NCI-H2081 treated with DMSO at 0.1 percent for 48 hours (cell line): ENCODE measurements around the gene CREB5.
"Not testable (repeated sequence)": the region's sequence is repeated elsewhere in the genome, so short reads cannot be mapped to it uniquely, and the experiment has no call there.

Experiments used
- DNase-seq: peaks from one replicate; lab custom pipeline; 2025; lab: John Stamatoyannopoulos, UW

CREB5 gene

DNA sequence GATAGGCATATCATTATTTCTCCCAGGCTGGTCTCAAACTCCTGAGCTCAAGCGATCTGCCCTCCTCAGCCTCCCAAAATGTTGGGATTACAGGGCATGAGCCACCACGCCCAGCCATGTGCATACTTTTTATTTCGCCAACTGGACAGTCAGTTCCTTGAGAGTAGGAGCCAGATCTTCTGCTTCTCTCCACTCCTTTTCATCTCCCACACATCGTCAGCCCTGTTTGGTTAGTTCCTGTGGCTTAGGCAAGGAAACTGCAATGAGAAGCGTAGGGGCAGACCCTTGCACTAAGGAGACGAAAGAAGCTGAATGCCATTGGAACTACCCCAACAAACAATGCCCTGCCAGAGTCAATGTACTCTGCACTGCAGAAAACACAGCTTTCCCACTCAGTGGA, 367.6 kb downstream of the CREB5 start:
- DNase-seq: no peak

DNA sequence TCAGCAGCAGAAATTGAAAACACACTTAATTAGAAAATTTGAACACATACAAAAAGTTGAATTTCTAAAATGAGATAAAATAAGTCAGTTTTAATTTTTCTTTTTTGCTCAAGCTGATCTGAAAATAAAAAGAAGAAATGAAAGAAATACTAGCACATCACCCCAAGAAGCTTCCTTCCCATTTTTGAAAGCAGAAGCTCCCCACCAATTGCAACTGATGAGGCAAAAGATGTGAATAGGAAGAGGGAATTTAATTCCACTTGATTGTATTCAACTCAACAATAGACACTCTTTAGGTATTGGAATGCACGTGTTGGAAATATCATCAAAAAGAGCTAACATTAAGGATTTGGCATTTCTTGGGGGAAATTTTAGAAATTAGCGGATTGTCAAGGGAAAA, 370.0 kb downstream of the CREB5 start:
- no peak for DNase-seq

- DNase-seq: no peak
These were observed 372.0 kb downstream of the CREB5 start for GRCh38 chr7:28784171-28784902.

DNA sequence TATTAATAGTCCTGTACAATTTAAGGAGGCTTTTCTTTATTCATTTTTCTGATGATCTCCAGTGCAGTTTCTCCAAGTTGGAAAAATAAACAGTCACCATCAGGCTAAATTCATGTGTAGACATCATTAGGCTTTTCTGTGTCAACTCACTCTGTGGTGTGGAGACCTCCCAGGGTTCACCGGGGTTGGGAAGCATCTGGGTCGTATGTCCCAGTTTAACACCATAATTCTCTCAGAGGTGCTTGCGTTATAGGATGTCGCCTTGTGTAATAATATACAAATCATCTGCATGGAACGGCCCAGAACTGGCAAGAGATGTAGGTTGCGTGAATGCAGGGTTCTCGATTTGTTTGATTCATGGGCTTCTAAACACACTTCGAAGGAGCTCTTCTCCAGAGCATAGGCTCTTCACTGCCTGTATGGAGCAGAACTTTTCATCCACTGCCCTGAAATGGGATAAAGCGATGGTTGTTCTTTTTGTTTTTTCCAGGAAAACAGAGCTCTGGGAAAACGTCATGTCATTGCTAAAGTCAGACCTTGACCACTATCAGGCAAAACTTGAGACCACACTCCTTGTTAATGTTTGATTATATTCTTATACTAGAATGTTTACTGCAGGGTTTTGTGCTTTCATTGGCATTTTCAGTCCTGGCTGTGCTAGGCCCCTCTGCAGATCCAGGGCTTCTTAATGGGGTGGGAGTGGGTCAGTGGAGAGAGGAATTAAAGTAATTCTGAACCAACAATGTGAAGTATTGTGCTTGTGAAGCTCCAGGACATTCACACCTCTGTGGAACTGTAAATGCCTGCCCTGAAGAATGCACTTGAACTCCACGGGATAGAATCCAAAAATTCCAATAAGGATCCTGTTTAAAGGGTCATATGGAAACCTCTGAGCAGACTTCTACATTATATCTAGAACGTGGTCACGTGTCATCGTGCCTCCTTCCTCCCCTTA, 373.0 kb downstream of the CREB5 start:
- no peak for DNase-seq

DNA sequence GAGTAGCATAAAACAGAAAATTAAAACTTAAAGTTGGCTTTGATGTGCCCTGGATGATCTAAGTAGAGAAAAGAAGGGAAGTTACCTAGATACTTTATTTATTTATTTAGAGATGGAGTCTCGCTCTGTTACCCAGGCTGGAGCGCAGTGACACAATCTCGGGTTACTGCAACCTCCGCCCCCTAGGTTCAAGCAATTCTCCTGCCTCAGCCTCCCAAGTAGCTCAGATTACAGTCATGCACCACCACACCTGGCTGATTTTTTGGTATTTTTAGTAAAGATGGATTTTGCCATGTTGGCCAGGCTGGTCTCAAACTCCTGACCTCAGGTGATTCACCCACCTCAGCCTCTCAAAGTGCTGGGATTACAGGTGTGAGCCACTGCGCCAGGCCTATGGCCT, 373.8 kb downstream of the CREB5 start:
- not testable (repeated sequence) for DNase-seq

- no peak for DNase-seq
These were observed 374.8 kb downstream of the CREB5 start for GRCh38 chr7:28787106-28787505.

DNA sequence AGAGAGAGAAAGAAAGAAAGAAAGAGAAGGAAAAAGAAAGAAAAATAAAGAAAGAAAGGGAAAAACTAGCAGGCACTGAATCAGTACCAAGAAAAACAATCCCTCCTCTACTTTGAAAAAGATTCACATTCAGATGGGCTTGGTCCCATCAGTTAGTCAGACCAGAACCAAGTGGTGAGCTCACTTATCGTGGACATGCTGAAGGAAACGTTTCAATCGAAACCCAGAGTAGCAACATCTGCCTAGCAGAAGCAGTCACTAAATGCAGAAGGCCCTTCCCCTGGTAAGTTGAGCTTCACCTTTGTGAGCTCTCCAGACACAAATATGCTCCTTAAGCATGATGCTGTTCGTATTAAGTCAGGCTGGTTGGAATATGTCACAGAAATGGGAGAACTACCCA, 378.1 kb downstream of the CREB5 start:
- DNase-seq: no peak

DNA sequence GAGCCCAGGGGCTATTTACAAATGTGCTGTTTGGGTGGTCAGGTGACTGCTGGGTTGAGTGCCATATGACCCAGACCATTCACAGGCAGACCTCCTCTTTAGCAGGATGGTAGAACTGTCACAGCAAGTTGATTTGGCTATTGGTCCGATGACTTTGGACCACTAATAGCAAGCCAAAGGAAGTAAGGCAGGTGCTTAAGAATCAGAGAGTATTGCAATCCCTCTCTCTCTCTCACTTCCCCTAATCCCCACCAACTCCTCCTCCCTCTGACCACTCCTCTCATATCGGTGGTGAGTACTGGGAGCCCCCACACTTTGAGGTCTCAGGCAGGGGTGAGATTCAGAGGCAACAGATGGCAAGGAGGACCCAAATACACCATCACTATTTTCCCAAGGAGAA, 380.5 kb downstream of the CREB5 start:
- no peak for DNase-seq

DNA sequence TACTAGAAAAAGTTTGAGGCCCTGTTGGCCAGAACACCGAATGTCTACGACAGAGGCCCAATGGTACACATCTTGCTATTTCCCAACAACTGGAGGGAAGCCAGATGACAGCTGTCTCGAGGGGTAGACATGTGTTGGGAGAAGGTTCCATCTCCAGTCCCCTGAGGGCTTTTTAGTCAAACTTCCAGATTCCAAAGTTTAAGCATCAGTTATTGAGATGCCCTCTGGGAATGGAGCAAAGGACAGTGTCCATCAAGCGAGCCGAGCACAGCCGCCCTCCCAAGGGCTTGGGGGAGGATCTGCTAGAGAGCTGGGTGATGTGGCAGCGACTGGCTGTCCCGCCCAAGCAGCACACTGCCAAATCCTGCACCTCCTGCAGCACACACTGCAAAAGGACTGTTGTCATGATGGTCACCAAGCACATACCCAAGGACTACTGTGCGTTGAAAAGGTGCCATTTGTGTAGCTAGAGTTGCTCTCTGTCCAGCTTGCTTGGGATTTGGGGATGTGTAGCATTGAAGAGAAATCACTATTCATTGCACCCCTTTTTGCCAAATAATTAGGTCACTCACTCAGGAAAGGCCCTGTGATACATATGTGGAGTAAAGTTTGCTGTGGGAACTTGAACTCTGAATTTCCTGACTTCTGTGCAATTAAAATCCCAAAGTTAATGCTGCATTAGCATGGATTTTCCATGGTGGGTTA, 381.2 kb downstream of the CREB5 start:
- no peak for DNase-seq

DNA sequence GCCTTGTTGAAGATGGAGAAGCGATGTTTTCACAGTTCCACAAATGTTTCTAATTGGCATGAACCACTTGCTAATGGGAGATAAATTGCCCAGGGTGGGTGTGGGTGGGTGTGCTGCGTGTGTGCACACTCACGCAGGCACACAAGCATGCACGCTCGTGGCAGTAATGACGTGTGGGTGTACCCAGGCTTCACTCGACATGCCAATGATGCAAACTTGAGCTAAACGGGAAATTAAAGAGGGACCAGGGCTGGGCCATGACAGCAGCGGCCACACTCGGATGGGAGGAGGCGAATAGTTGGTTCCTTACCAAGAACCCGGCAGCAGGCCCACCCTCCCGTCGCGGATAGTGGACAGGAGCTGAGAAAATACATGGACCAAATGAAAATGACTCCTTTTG, 386.0 kb downstream of the CREB5 start:
- no peak for DNase-seq

DNA sequence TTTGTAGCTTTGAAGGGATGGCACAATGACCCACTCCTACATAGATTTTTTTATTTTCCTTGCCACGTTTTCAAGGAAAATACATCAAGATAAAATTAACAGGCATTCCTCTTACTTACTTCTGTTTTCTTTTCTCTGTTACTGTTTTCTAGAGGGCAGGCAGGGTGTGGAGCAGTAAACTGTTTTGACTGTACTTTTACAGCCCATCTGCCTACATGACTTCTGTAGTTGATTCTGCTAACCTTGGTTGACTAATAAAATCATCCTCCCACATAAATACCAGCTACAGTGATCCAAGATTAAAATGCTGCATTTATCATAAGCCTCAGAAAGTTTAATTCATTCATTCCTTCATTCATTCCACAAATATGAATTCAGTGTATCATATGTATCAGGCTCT, 387.3 kb downstream of the CREB5 start:
- DNase-seq: no peak

DNA sequence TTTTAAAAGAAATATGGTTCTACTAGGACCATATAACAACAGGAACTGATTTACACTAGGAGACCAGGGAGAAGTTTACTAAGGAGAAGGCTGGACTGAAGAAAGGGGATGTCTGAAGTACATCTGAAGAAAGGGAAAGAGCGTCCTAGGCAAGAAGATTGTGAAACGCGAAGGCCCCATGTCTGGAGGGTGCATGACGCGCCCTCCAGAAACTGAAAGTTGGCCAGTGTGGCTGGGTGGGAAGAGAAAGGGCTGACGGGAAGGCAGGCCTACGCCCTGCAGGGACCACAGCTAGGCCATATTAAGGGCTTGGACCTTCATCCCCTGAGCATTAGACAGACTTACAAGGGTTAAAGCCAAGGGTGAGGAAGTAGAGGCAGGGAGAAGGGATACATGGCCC, 387.8 kb downstream of the CREB5 start:
- no peak for DNase-seq

GRCh38 chr7:28802450-28802849, 390.1 kb downstream of the CREB5 start:
- DNase-seq: no peak

DNA sequence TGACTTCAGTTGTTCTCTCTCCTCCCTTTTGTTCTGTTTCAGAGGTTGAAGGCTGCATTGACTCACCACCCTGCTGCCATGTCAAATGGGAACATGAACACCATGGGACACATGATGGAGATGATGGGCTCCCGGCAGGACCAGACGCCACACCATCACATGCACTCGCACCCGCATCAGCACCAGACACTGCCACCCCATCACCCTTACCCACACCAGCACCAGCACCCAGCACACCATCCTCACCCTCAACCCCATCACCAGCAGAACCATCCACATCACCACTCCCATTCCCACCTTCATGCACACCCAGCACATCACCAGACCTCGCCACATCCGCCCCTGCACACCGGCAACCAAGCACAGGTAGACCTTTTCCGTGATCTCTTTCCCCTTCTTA, 391.8 kb downstream of the CREB5 start:
- no peak for DNase-seq

GRCh38 chr7:28804990-28805389, 392.7 kb downstream of the CREB5 start:
- no peak for DNase-seq

DNA sequence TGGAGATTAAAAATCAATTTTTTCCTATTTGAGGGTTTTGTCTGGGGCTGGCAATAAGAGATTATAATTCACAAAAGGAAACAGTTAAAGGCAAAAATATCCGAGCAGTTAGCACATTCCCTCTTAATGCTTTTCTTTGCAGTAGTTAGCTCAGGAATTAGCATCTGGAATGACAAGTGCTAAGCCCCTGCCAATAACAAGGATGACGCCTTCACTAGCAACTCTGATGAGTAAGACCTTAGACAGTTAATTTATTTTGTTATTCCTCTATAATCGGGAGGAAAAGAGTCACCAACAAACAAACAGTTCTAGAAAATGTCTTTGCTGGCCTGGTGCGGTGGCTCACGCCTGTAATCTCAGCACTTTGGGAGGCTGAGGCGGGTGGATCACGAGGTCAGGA, 394.5 kb downstream of the CREB5 start:
- DNase-seq: no peak

DNA sequence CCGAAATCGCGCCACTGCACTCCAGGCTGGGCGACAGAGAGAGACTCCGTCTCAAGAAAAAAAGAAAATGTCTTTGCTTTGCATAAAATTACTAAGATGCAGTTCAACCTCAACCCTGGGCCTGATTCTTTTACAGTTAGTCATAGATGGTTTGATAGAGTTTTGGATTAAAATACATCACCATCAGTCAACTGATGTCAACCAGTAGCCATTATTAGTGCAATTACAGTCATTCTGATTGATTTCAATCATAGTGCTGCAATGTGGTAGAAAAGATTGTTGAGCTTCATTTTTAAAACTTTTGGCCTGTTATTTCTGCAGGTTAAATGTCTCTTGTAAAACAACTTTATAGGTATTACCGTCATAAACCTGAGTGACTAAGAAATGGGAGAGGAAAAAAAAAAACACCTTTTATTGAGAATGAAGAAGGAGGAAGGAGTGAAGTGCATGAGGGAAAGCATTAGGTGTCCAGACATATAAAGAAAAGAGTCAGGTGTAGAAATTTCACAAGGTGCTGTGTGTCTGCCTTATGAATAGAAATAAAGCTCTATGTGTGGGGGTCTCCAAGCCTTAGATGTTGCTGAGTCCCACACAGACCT, 395.2 kb downstream of the CREB5 start:
- DNase-seq: no peak

GRCh38 chr7:28808796-28809533, 396.6 kb downstream of the CREB5 start:
- no peak for DNase-seq

GRCh38 chr7:28811008-28811407, 398.7 kb downstream of the CREB5 start:
- no peak for DNase-seq

DNA sequence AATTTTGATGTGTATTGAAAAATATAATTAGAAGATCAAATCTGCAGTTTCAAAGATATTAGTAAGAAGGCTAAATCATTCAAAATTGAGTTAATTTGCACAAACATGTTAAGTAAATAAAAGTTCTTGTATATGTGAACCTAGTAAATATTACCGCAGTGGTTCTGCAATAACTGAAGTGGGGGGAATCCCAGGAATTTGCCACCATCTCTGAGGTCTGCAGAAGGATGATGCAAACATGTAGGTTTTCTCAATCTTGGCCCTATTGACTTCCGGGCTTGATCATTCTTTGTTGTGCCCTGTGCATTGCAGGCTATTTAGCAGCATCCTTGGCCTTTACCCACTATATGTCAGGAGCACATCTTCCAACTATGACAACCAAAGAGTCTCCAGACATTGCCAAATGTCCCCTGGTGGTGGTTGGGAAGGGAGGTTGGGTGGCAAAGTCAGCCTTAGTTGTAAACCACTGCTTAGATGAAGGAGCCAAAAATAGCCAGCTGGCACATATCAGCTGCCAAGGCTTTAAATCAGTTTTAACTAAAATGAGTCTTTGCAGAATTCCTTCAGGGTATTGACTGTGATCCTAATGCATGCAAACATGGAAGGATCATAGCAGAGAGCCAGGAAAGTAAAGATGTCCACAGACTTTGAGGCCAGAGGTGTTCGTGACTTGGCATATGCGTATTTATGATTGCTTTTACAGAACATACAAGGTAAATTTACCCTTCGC, 399.5 kb downstream of the CREB5 start:
- DNase-seq: no peak

DNA sequence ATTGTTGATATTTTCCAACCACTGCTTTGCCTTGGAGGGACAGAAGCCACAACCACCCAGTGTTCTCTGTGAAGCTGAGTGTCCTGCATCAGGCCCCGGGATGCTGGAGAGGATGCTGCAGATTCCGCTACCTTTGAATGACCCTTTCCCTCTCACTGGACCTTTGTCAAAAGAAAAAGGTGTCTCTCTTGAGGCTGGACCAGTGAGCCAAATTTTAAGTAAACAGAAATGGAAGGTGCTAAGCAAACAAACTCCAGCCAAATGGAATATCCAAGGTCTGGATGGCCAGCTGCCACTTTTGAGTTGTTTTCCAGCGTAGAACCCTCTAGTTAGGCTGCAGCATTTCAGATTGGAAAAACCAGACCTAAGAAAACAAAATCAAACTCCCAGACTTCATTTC, 400.3 kb downstream of the CREB5 start:
- DNase-seq: no peak
